WTC11 (cell line): ENCODE data around the gene BOD1. TPM values are rescaled to one million over a fixed set of nuclear protein-coding genes. Genes with fewer than 3 reads are reported as not detected.

Experiments
- ATAC-seq: fragments of 200-7000 bp; cut with Tn5 transposase; 2 replicates; pipeline ENCODE4 v1.10.0; 2021; ENCODE audit warnings: mild to moderate bottlenecking, moderate library complexity
- CTCF ChIA-PET: fragments of 300-600 bp; sonication (Branson Sonifier 250); formaldehyde crosslinking; loops from one replicate; lab custom pipeline; 2021; ENCODE audit warnings: antibody characterized with exemption; lab: Charles Lee
- POLR2A ChIA-PET: fragments of 350-600 bp; sonication (Branson Sonifier 250); formaldehyde crosslinking; loops from one replicate; lab custom pipeline; 2021; ENCODE audit warnings: antibody characterized with exemption; lab: Charles Lee
- DNase-seq: peaks from one replicate; pipeline ENCODE4 v3.0.0; 2021; ENCODE audit warnings: low spot score
- H3K27ac Mint-ChIP-seq: 2 replicates; pipeline ENCODE4 v1.8.0; 2021; ENCODE audit warnings: mixed read lengths
- H3K27me3 Mint-ChIP-seq: 2 replicates; pipeline ENCODE4 v1.8.0; 2021; ENCODE audit warnings: low read depth, mild to moderate bottlenecking, moderate library complexity, mixed read lengths
- H3K36me3 Mint-ChIP-seq: 2 replicates; pipeline ENCODE4 v1.8.0; 2021; ENCODE audit warnings: mixed read lengths
- H3K4me1 Mint-ChIP-seq: 2 replicates; pipeline ENCODE4 v1.8.0; 2022; ENCODE audit warnings: mixed read lengths
- H3K4me3 Mint-ChIP-seq: 2 replicates; pipeline ENCODE4 v1.8.0; 2021; ENCODE audit warnings: mild to moderate bottlenecking, moderate library complexity, mixed read lengths
- H3K9me3 Mint-ChIP-seq: 2 replicates; pipeline ENCODE4 v1.8.0; 2021; ENCODE audit warnings: mixed read lengths
- ATF1 ChIP-seq: sonication (generic); formaldehyde crosslinking; IDR thresholded peaks from 2 replicates; pipeline ENCODE4 v1.8.1; 2023; ENCODE audit warnings: mild to moderate bottlenecking, moderate library complexity, missing genetic modification reagents
- CBFB ChIP-seq: sonication (generic); formaldehyde crosslinking; IDR thresholded peaks from 2 replicates; pipeline ENCODE4 v1.8.1; 2022; ENCODE audit warnings: mild to moderate bottlenecking, low read depth, missing genetic modification reagents
- CREM ChIP-seq: sonication (generic); formaldehyde crosslinking; IDR thresholded peaks from 2 replicates; pipeline ENCODE4 v1.8.1; 2022; ENCODE audit warnings: mild to moderate bottlenecking, missing genetic modification reagents, moderate library complexity
- ELF4 ChIP-seq: sonication (generic); formaldehyde crosslinking; IDR thresholded peaks from 2 replicates; pipeline ENCODE4 v1.8.1; 2022; ENCODE audit warnings: low read depth, mild to moderate bottlenecking, moderate library complexity, missing genetic modification reagents
- FOXJ3 ChIP-seq: sonication (generic); formaldehyde crosslinking; IDR thresholded peaks from 2 replicates; pipeline ENCODE4 v1.9.0; 2021; ENCODE audit warnings: missing genetic modification reagents, mild to moderate bottlenecking, borderline replicate concordance
- GABPB1 ChIP-seq: sonication (generic); formaldehyde crosslinking; IDR thresholded peaks from 2 replicates; pipeline ENCODE4 v1.8.1; 2023; ENCODE audit warnings: mild to moderate bottlenecking, missing genetic modification reagents
- GRHL2 ChIP-seq: fragments of 250-450 bp; sonication (Bioruptor Pico); IDR thresholded peaks from 2 replicates; pipeline ENCODE4 v1.8.0; 2022; ENCODE audit warnings: mild to moderate bottlenecking, moderate library complexity; ENCODE audit not compliant: insufficient replicate concordance, severe bottlenecking
- MYBL2 ChIP-seq: sonication (generic); formaldehyde crosslinking; IDR thresholded peaks from 2 replicates; pipeline ENCODE4 v1.8.1; 2023; ENCODE audit warnings: mild to moderate bottlenecking, moderate library complexity, missing genetic modification reagents
- NFATC4 ChIP-seq: fragments of 250-450 bp; sonication (Bioruptor Pico); IDR thresholded peaks from 2 replicates; pipeline ENCODE4 v1.9.0; 2021; ENCODE audit warnings: mild to moderate bottlenecking
- NFYB ChIP-seq: sonication (generic); formaldehyde crosslinking; conservative IDR thresholded peaks from 2 replicates; pipeline ENCODE4 v1.8.0; 2022; ENCODE audit warnings: low read depth, missing genetic modification reagents
- NR1H2 ChIP-seq: sonication (generic); formaldehyde crosslinking; IDR thresholded peaks from 2 replicates; pipeline ENCODE4 v1.9.0; 2021; ENCODE audit warnings: mild to moderate bottlenecking, moderate library complexity, missing genetic modification reagents
- OVOL2 ChIP-seq: fragments of 250-450 bp; sonication (Bioruptor Pico); IDR thresholded peaks from 2 replicates; pipeline ENCODE4 v1.9.0; 2021; ENCODE audit warnings: mild to moderate bottlenecking, borderline replicate concordance
- PRRX2 ChIP-seq: fragments of 250-450 bp; sonication (Bioruptor Pico); IDR thresholded peaks from 2 replicates; pipeline ENCODE4 v1.8.0; 2021; ENCODE audit warnings: mild to moderate bottlenecking
- SP1 ChIP-seq: sonication (generic); formaldehyde crosslinking; conservative IDR thresholded peaks from 2 replicates; pipeline ENCODE4 v1.8.1; 2022; ENCODE audit warnings: missing genetic modification reagents
- TEAD1 ChIP-seq: sonication (generic); formaldehyde crosslinking; IDR thresholded peaks from 2 replicates; pipeline ENCODE4 v1.8.0; 2022; ENCODE audit warnings: mild to moderate bottlenecking, missing genetic modification reagents
- ZNF263 ChIP-seq: sonication (generic); formaldehyde crosslinking; IDR thresholded peaks from 2 replicates; pipeline ENCODE4 v1.8.1; 2022; ENCODE audit warnings: low read depth, mild to moderate bottlenecking, moderate library complexity, missing genetic modification reagents
- ZNF396 ChIP-seq: fragments of 250-450 bp; sonication (Bioruptor Pico); IDR thresholded peaks from 2 replicates; pipeline ENCODE4 v1.8.0; 2021; ENCODE audit warnings: mild to moderate bottlenecking, moderate library complexity, borderline replicate concordance
- ZNF671 ChIP-seq: fragments of 250-450 bp; sonication (Bioruptor Pico); IDR thresholded peaks from 2 replicates; pipeline ENCODE4 v1.8.0; 2021; ENCODE audit warnings: mild to moderate bottlenecking
- total RNA-seq: library from RNA; stranded (reverse); gene quantifications from 3 replicates; pipeline ENCODE4 v1.2.3, GENCODE V29; 2021
- TF ChIP-seq, protein P1 (sequence below): sonication (generic); formaldehyde crosslinking; conservative IDR thresholded peaks from 2 replicates; pipeline ENCODE4 v1.8.1; 2023; ENCODE audit warnings: mild to moderate bottlenecking, low read depth, missing genetic modification reagents, moderate library complexity
- TF ChIP-seq, protein P2 (sequence below): sonication (generic); formaldehyde crosslinking; IDR thresholded peaks from 2 replicates; pipeline ENCODE4 v1.8.1; 2022; ENCODE audit warnings: low read depth, mild to moderate bottlenecking, moderate library complexity, missing genetic modification reagents, borderline replicate concordance
- TF ChIP-seq, protein P3 (sequence below): sonication (generic); formaldehyde crosslinking; IDR thresholded peaks from 2 replicates; pipeline ENCODE4 v1.8.0; 2022; ENCODE audit warnings: mild to moderate bottlenecking, missing genetic modification reagents
- TF ChIP-seq, protein P4 (sequence below): sonication (generic); formaldehyde crosslinking; IDR thresholded peaks from 2 replicates; pipeline ENCODE4 v1.8.1; 2022; ENCODE audit warnings: mild to moderate bottlenecking, moderate library complexity, missing genetic modification reagents
- TF ChIP-seq, protein P5 (sequence below): fragments of 250-450 bp; sonication (Bioruptor Pico); IDR thresholded peaks from 2 replicates; pipeline ENCODE4 v1.9.0; 2021; ENCODE audit warnings: mild to moderate bottlenecking

Gene BOD1
- total RNA-seq, 1 experiment from 2014 or later, result 120 TPM

DNA sequence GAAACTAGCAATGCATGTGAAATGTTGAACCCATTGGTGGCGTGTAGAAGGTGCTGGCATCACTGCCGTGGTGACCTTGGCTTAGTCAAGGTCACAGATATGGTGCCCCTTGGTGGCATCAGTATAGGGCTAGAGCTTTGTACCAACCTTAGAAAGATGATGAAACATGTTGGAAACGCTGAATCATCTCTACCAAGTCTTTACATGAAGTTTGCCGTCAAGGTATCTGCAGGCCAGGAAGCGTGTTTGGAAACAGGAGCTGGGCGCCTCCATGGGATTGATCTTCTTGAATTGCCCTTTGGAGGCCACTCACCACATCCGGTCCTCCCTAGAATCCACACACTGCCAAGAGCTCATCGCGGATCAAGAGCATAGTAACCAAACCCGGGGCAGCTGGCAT is 16.9 kb upstream of the BOD1 start:
- TF ChIP-seq ATF1 (CRISPR knock-in tag) (no peak), GABPB1 (peak; percentile 85), FOXJ3 (CRISPR knock-in tag) (no peak)
- TF ChIP-seq, protein P1, sequence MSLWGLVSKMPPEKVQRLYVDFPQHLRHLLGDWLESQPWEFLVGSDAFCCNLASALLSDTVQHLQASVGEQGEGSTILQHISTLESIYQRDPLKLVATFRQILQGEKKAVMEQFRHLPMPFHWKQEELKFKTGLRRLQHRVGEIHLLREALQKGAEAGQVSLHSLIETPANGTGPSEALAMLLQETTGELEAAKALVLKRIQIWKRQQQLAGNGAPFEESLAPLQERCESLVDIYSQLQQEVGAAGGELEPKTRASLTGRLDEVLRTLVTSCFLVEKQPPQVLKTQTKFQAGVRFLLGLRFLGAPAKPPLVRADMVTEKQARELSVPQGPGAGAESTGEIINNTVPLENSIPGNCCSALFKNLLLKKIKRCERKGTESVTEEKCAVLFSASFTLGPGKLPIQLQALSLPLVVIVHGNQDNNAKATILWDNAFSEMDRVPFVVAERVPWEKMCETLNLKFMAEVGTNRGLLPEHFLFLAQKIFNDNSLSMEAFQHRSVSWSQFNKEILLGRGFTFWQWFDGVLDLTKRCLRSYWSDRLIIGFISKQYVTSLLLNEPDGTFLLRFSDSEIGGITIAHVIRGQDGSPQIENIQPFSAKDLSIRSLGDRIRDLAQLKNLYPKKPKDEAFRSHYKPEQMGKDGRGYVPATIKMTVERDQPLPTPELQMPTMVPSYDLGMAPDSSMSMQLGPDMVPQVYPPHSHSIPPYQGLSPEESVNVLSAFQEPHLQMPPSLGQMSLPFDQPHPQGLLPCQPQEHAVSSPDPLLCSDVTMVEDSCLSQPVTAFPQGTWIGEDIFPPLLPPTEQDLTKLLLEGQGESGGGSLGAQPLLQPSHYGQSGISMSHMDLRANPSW (CRISPR knock-in tag), result no peak
- ChIA-PET CTCF (no interaction called here), POLR2A (interaction anchor here (1.5 kb wide), 1 partner anchor 120 kb away, joined by 3 read pairs; no protein-coding TSS in a partner anchor)
- Mint-ChIP-seq H3K27me3 (no peaks in the 10 kb centered on the region), H3K9me3 (no peaks in the 10 kb centered on the region), H3K27ac (no peak overlapping the region), H3K4me1 (peaks cover 37% of the 10 kb centered on the region), H3K4me3 (no peak overlapping the region), H3K36me3 (no peaks in the 10 kb centered on the region)
- DNase-seq, result no peak
- no peak for ATAC-seq

DNA sequence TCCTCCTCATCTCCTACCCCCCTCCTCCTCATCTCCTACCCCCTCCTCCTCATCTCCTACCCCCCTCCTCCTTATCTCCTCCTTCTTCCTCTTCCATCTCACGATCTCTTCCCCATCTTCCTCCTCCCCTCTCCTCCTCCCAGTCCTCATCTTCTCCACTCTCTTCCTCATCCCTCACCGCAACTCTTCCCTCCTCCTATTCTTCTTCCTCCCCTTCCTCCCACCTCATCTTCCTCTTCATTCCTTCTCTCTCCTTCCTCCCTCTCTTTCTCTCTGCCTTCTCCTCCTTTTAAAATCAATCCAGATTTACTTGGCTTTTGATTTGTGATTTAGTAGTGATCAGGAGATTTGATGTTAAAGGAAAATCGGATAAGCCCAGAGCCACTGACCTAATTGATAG is 15.0 kb upstream of the BOD1 start:
- H3K9me3 Mint-ChIP-seq, result no peaks in the 10 kb centered on the region
- no peak overlapping the region for H3K4me3 Mint-ChIP-seq
- ChIA-PET POLR2A (no interaction called here), CTCF (no interaction called here)
- TF ChIP-seq ELF4 (CRISPR knock-in tag) (no peak), ZNF263 (peak; percentile 22; the same call in 1 of the 2 replicates)
- H3K4me1 Mint-ChIP-seq, result peaks cover 53% of the 10 kb centered on the region
- no peaks in the 10 kb centered on the region for H3K36me3 Mint-ChIP-seq
- DNase-seq, result no peak
- ATAC-seq, result no peak
- no peaks in the 10 kb centered on the region for H3K27me3 Mint-ChIP-seq
- no peak overlapping the region for H3K27ac Mint-ChIP-seq

DNA sequence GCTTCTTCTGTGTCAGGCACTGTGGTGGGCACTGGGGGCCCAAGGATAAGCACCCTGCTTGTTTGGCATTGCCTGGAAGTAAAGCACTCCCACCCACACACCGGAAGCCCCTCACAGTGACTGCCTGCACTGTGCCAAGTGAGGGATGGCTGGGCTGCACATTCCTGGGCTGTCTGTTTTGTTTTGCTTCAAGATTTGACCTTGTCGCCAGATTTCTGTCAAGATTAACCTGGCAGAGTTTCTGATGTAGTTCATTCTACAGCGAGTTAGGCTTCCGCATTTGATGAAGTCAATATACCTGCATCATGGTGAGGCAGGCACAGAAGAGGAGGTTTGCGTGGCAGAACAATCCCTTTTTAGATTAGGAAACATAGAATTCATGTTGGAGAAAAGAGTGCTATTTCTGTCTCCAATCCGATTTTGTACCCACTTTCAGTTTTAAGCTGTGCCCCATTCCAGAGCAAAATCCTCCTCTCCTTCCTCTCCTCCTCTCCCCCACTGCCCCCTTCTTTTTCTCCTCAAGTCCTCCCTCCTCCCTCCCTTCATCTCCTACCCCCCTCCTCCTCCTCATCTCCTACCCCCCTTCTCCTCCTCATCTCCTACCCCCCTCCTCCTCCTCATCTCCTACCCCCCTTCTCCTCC is 14.4 kb upstream of the BOD1 start:
- ATAC-seq (no peak), DNase-seq (no peak)
- TF ChIP-seq ZNF671 (no peak), PRRX2 (no peak), FOXJ3 (CRISPR knock-in tag) (no peak), NFATC4 (CRISPR knock-in tag) (no peak), CREM (no peak), OVOL2 (CRISPR knock-in tag) (no peak), CBFB (CRISPR knock-in tag) (no peak), SP1 (CRISPR knock-in tag) (no peak), MYBL2 (CRISPR knock-in tag) (no peak), GRHL2 (CRISPR knock-in tag) (no peak), ZNF396 (CRISPR knock-in tag) (no peak), NFYB (CRISPR knock-in tag) (no peak), TEAD1 (no peak), NR1H2 (CRISPR knock-in tag) (no peak)
- TF ChIP-seq, protein P1 (CRISPR knock-in tag), result no peak
- TF ChIP-seq, protein P2, sequence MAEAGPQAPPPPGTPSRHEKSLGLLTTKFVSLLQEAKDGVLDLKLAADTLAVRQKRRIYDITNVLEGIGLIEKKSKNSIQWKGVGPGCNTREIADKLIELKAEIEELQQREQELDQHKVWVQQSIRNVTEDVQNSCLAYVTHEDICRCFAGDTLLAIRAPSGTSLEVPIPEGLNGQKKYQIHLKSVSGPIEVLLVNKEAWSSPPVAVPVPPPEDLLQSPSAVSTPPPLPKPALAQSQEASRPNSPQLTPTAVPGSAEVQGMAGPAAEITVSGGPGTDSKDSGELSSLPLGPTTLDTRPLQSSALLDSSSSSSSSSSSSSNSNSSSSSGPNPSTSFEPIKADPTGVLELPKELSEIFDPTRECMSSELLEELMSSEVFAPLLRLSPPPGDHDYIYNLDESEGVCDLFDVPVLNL (CRISPR knock-in tag), result no peak
- TF ChIP-seq, protein P3, sequence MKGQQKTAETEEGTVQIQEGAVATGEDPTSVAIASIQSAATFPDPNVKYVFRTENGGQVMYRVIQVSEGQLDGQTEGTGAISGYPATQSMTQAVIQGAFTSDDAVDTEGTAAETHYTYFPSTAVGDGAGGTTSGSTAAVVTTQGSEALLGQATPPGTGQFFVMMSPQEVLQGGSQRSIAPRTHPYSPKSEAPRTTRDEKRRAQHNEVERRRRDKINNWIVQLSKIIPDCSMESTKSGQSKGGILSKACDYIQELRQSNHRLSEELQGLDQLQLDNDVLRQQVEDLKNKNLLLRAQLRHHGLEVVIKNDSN (CRISPR knock-in tag), result no peak
- TF ChIP-seq, protein P4, sequence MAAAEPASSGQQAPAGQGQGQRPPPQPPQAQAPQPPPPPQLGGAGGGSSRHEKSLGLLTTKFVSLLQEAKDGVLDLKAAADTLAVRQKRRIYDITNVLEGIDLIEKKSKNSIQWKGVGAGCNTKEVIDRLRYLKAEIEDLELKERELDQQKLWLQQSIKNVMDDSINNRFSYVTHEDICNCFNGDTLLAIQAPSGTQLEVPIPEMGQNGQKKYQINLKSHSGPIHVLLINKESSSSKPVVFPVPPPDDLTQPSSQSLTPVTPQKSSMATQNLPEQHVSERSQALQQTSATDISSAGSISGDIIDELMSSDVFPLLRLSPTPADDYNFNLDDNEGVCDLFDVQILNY, result no peak
- TF ChIP-seq, protein P5, sequence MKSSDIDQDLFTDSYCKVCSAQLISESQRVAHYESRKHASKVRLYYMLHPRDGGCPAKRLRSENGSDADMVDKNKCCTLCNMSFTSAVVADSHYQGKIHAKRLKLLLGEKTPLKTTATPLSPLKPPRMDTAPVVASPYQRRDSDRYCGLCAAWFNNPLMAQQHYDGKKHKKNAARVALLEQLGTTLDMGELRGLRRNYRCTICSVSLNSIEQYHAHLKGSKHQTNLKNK (CRISPR knock-in tag), result no peak
- no peaks in the 10 kb centered on the region for H3K9me3 Mint-ChIP-seq
- no peaks in the 10 kb centered on the region for H3K36me3 Mint-ChIP-seq
- no peak overlapping the region for H3K4me3 Mint-ChIP-seq
- peaks cover 56% of the 10 kb centered on the region for H3K4me1 Mint-ChIP-seq
- no peak overlapping the region for H3K27ac Mint-ChIP-seq
- CTCF ChIA-PET, result interaction anchor here (1.2 to 3.4 kb wide), 6 partner anchors 10 to 353 kb away, joined by 3 to 50 read pairs (median 16); no protein-coding TSS in a partner anchor
- H3K27me3 Mint-ChIP-seq, result no peaks in the 10 kb centered on the region
- POLR2A ChIA-PET, result no interaction called here
